GM12878 (cell line): Measurements from ENCODE around the gene OGA. TPM values are rescaled to one million over a fixed set of nuclear protein-coding genes. Genes with fewer than 3 reads are reported as not detected.

Experiments used
- ATAC-seq: fragments of 200-7000 bp; cut with Tn5 transposase; 3 replicates; pipeline ENCODE4 v1.9.1; 2020; ENCODE audit warnings: mild to moderate bottlenecking, moderate library complexity
- BruUV-seq: library from RNA; stranded (reverse); fragments of 400-500 nt; replicated peaks from 2 replicates; lab custom pipeline; 2021; lab: Mats Ljungman, UMichigan
- CTCF ChIA-PET: fragments of 300-600 bp; sonication (Branson Sonifier 250); formaldehyde crosslinking; extraction: SDS; loops from one replicate; lab custom pipeline; 2021; ENCODE audit warnings: inconsistent platforms; lab: Yijun Ruan, JAX
- POLR2A ChIA-PET: fragments of 350-600 bp; formaldehyde crosslinking; extraction: SDS; loops from one replicate; lab custom pipeline; 2021; ENCODE audit warnings: inconsistent platforms; lab: Charles Lee
- RAD21 ChIA-PET: fragments of 300-600 bp; sonication (Branson Sonifier 250); formaldehyde crosslinking; loops from one replicate; lab custom pipeline; 2023; ENCODE audit warnings: antibody characterized with exemption; ENCODE audit not compliant: unreplicated experiment; lab: Charles Lee
- SMC1A ChIA-PET: fragments of 300-600 bp; sonication (Branson Sonifier 250); formaldehyde crosslinking; loops from one replicate; lab custom pipeline; 2023; ENCODE audit not compliant: unreplicated experiment, uncharacterized antibody; lab: Charles Lee
- DNase-seq: peaks from one replicate; pipeline ENCODE4 v3.0.0-alpha.2; 2011; ENCODE audit warnings: low read depth, low spot score
- FAIRE-seq: peaks from 3 replicates; lab custom pipeline; 2011; peaks lifted over from hg19 to GRCh38; lab: Jason Lieb, UNC
- H2AFZ ChIP-seq: 2 replicates; pipeline ENCODE4 v1.6.0; 2011; ENCODE audit warnings: low read depth, low read length, control low read depth; ENCODE audit not compliant: control insufficient read depth
- H3K27ac ChIP-seq: 2 replicates; pipeline ENCODE4 v1.5.1; 2011; ENCODE audit warnings: control low read depth; ENCODE audit not compliant: control insufficient read depth, insufficient read depth
- H3K27me3 ChIP-seq, 2 experiments: replicated peaks in 1 of 2; 2 replicates each; pipeline versions ENCODE4 v1.6.0 to v1.6.1; 2011; ENCODE audit warnings: low read length in 1 of 2; ENCODE audit not compliant: control insufficient read depth in 2 of 2, insufficient read depth in 2 of 2
- H3K36me3 ChIP-seq, 2 experiments: 2 replicates each; pipeline ENCODE4 v1.5.1; 2011; ENCODE audit warnings: low read length in 1 of 2; ENCODE audit not compliant: control insufficient read depth in 2 of 2, insufficient read depth in 2 of 2
- H3K4me1 ChIP-seq: 2 replicates; pipeline ENCODE4 v1.6.1; 2011; ENCODE audit warnings: mild to moderate bottlenecking, low read length, moderate library complexity, mixed read lengths; ENCODE audit not compliant: control insufficient read depth, insufficient read depth
- H3K4me2 ChIP-seq: 2 replicates; pipeline ENCODE4 v1.6.0; 2011; ENCODE audit warnings: control low read depth; ENCODE audit not compliant: control insufficient read depth, insufficient read depth
- H3K4me3 ChIP-seq: fragments of 200-600 bp; sonication (generic); 2 replicates; pipeline ENCODE4 v1.5.1; 2016
- H3K79me2 ChIP-seq: 2 replicates; pipeline ENCODE4 v1.6.0; 2011; ENCODE audit warnings: low read length; ENCODE audit not compliant: control insufficient read depth, insufficient read depth
- H3K9ac ChIP-seq: 2 replicates; pipeline ENCODE4 v1.8.0; 2011; ENCODE audit warnings: low read length, control low read depth, mixed read lengths; ENCODE audit not compliant: control insufficient read depth, insufficient read depth
- H3K9me3 ChIP-seq: replicated peaks from 3 replicates; pipeline ENCODE4 v1.5.1; 2011; ENCODE audit warnings: mild to moderate bottlenecking, low read length; ENCODE audit not compliant: control insufficient read depth, insufficient read depth
- H4K20me1 ChIP-seq: 2 replicates; pipeline ENCODE4 v1.6.0; 2011; ENCODE audit not compliant: control insufficient read depth, insufficient read depth
- CBFB ChIP-seq: IDR thresholded peaks from 2 replicates; pipeline ENCODE4 v1.6.1; 2016; ENCODE audit warnings: antibody characterized with exemption, low read depth
- CREB1 ChIP-seq: IDR thresholded peaks from 2 replicates; pipeline ENCODE4 v1.6.1; 2012; ENCODE audit warnings: low read depth, mild to moderate bottlenecking, inconsistent platforms
- CTCF ChIP-seq, 3 experiments: IDR thresholded peaks in 2 of 3; conservative IDR thresholded peaks in 1 of 3; 2 replicates each; pipeline ENCODE4 v1.5.1; 2011; ENCODE audit warnings: low read depth in 3 of 3, low read length in 3 of 3, mild to moderate bottlenecking in 3 of 3, control low read depth in 2 of 3, moderate library complexity in 2 of 3, inconsistent platforms in 1 of 3, mixed read lengths in 1 of 3; ENCODE audit not compliant: control insufficient read depth in 2 of 3, insufficient read depth in 1 of 3; ENCODE audit errors: extremely low read depth in 1 of 3
- EED ChIP-seq: sonication (generic); IDR thresholded peaks from 2 replicates; pipeline ENCODE4 v1.6.1; 2016; ENCODE audit warnings: antibody characterized with exemption, low read depth
- EP300 ChIP-seq, 2 experiments: fragments of 150-350 bp in 1 of 2; IDR thresholded peaks; 2 replicates each; pipeline ENCODE4 v1.6.1; 2011 to 2012; ENCODE audit warnings: low read depth in 2 of 2, low read length in 2 of 2, borderline replicate concordance in 1 of 2, improper control_type of control experiment in 1 of 2, inconsistent platforms in 1 of 2; ENCODE audit not compliant: control insufficient read depth in 1 of 2
- HDGF ChIP-seq: fragments of 450-650 bp; IDR thresholded peaks from 2 replicates; pipeline ENCODE4 v1.6.1; 2016; ENCODE audit warnings: antibody characterized with exemption
- NFXL1 ChIP-seq: fragments of 450-650 bp; IDR thresholded peaks from 2 replicates; pipeline ENCODE4 v1.6.1; 2017; ENCODE audit warnings: antibody characterized with exemption, mild to moderate bottlenecking, borderline replicate concordance
- NFYA ChIP-seq: IDR thresholded peaks from 2 replicates; pipeline ENCODE4 v1.6.1; 2011; ENCODE audit warnings: low read depth, mild to moderate bottlenecking, low read length, improper control_type of control experiment, borderline replicate concordance
- PAX5 ChIP-seq: IDR thresholded peaks from 2 replicates; pipeline ENCODE4 v1.6.1; 2011; ENCODE audit warnings: low read depth, low read length, borderline replicate concordance
- POLR2AphosphoS2 ChIP-seq: IDR thresholded peaks from 2 replicates; pipeline ENCODE4 v1.6.1; 2011; ENCODE audit warnings: low read depth, mild to moderate bottlenecking, low read length, improper control_type of control experiment, moderate library complexity
- RB1 ChIP-seq: fragments of 450-650 bp; formaldehyde crosslinking; IDR thresholded peaks from 2 replicates; pipeline ENCODE4 v1.6.1; 2017; ENCODE audit warnings: mild to moderate bottlenecking, borderline replicate concordance
- RFX5 ChIP-seq: IDR thresholded peaks from 2 replicates; pipeline ENCODE4 v1.6.1; 2011; ENCODE audit warnings: low read depth, low read length, improper control_type of control experiment
- SMAD1 ChIP-seq: fragments of 450-650 bp; IDR thresholded peaks from 2 replicates; pipeline ENCODE4 v1.6.1; 2018; ENCODE audit warnings: mild to moderate bottlenecking, low read depth; ENCODE audit not compliant: partially characterized antibody
- ZBED1 ChIP-seq: IDR thresholded peaks from 2 replicates; pipeline ENCODE4 v1.6.1; 2016; ENCODE audit warnings: borderline replicate concordance
- ZNF274 ChIP-seq: IDR thresholded peaks from one replicate; pipeline ENCODE4 v1.8.0; 2011; ENCODE audit not compliant: insufficient read length, insufficient read depth
- WGBS: methylation state at CpG from one replicate; pipeline ENCODE4 v1.1.6; 2016; ENCODE audit warnings: low lambda C conversion rate; ENCODE audit not compliant: insufficient replicate concordance, insufficient coverage; ENCODE audit errors: missing lambda C conversion rate; 5-methylcytosine and 5-hydroxymethylcytosine counted together
- in situ Hi-C: fragments of 300-500 bp; cut with MboI; formaldehyde crosslinking; loops from 9 replicates; pipeline ENCODE4 v1.14.3; 2018; ENCODE audit warnings: mixed read lengths
- intact Hi-C: fragments of 100-400 bp; cut with micrococcal nuclease; formaldehyde crosslinking; loops from one replicate; pipeline ENCODE4 v1.14.2; 2022; ENCODE audit not compliant: unreplicated experiment
- polyA plus RNA-seq, 11 experiments: library from polyadenylated mRNA; depleted of rRNA in 4 of 11; unstranded in 6 of 11; stranded (reverse) in 5 of 11; fragments of >200 nt; fragmentation: Nextera tagmentation in 4 of 11; fragmentation: Illumina TruSeq in 1 of 11; extraction: Ambion mirVana in 4 of 11; extraction: Trizol in 1 of 11; gene quantifications; 1 replicate in 1 of 11; 2 replicates in 10 of 11; pipeline versions ENCODE4 v1.2.1 to v1.2.3, GENCODE V29; 2011 to 2016; ENCODE audit warnings: inconsistent platforms in 2 of 11, missing spikeins in 2 of 11, low read depth in 1 of 11
- total RNA-seq, 4 experiments: library from RNA; depleted of rRNA in 3 of 4; stranded (reverse); fragments of >200 nt in 3 of 4; fragmentation: Illumina TruSeq in 1 of 4; extraction: Trizol in 1 of 4; gene quantifications; 2 replicates each; pipeline versions ENCODE4 v1.2.1 to v1.2.3, GENCODE V29; 2013 to 2021

The OGA gene
- total and polyA plus RNA-seq, 10 of the 15 experiments (the other 5 are each of a cell fraction or from before 2014, with no cell fraction given): 23.0 to 145 (median 85.2) TPM

GRCh38 chr10:101827919-101828600 lies 9.8 kb upstream of the OGA start:
- H3K9me3 ChIP-seq: no peaks in the 10 kb centered on the region
- ChIA-PET SMC1A (interaction anchor here (0.6 to 2.2 kb wide), 3 partner anchors 10 to 225 kb away, joined by 3 to 13 read pairs (median 5); partner anchors contain the start of gene OGA), POLR2A (interaction anchor here (1.2 to 4.5 kb wide), 2 partner anchors 9 to 225 kb away, joined by 3 to 33 read pairs; partner anchors contain the start of gene OGA), RAD21 (no interaction called here)
- 88% methylated on average over 10 of the region's 10 CpGs for WGBS
- H3K27me3 ChIP-seq: no peaks in the 10 kb centered on the region
- no peak for DNase-seq
- H4K20me1 ChIP-seq: no peaks in the 10 kb centered on the region
- no peaks in the 10 kb centered on the region for H3K79me2 ChIP-seq
- no TSS peak for BruUV-seq
- H3K4me3 ChIP-seq: no peak overlapping the region
- TF ChIP-seq EP300 (IDR thresholded peaks at IDR 0.05; ENCODE audit: borderline replicate concordance in 1 of 2, control insufficient read depth in 1 of 2, low read depth in 2 of 2, low read length in 2 of 2): no peak
- TF ChIP-seq NFYA: no peak
- TF ChIP-seq RB1: no peak
- no peak for TF ChIP-seq SMAD1
- no peak for TF ChIP-seq HDGF
- TF ChIP-seq CREB1: no peak
- TF ChIP-seq PAX5: no peak
- no peak for TF ChIP-seq RFX5
- TF ChIP-seq ZBED1: no peak
- TF ChIP-seq CTCF (IDR thresholded peaks at IDR 0.05 in 2 of 3, conservative IDR thresholded peaks at IDR 0.05 in 1 of 3; ENCODE audit: control insufficient read depth in 2 of 3, extremely low read depth in 1 of 3, insufficient read depth in 1 of 3, low read depth in 3 of 3, low read length in 3 of 3): no peak
- no peak for TF ChIP-seq ZNF274
- TF ChIP-seq POLR2AphosphoS2: no peak
- no peak for TF ChIP-seq NFXL1
- TF ChIP-seq CBFB: no peak
- TF ChIP-seq EED: no peak
- TF ChIP-seq, all 136 proteins: peak for 0
- H3K36me3 ChIP-seq: peaks cover 0 to 4% of the 10 kb centered on the region in 2 experiments; a peak in 1 of 4 replicates
- in situ Hi-C loops (no loop called here), intact Hi-C loops (no loop called here)
- FAIRE-seq (no peak), ATAC-seq (no peak)
- H3K4me2 ChIP-seq: no peak overlapping the region
- no peak overlapping the region for H3K9ac ChIP-seq
- no peak overlapping the region for H3K27ac ChIP-seq
- H2AFZ ChIP-seq: no peak overlapping the region
- CTCF ChIA-PET: interaction anchor here (0.6 kb wide), 1 partner anchor 51 kb away, joined by 3 read pairs; no protein-coding TSS in a partner anchor
- peaks cover 19% of the 10 kb centered on the region for H3K4me1 ChIP-seq
